IMR-90 (cell line): ENCODE results near the gene TNS3. TPM values are rescaled to one million over a fixed set of nuclear protein-coding genes. Genes with fewer than 3 reads are reported as not detected.

ENCODE experiments used
- ATAC-seq: fragments of 200-7000 bp; cut with Tn5 transposase; 2 replicates; pipeline ENCODE4 v1.9.1; 2020; ENCODE audit warnings: low read depth, mild to moderate bottlenecking, moderate library complexity
- BruUV-seq: library from RNA; stranded (reverse); fragments of 400-500 nt; replicated peaks from 2 replicates; lab custom pipeline; 2021; lab: Mats Ljungman, UMichigan
- CTCF ChIA-PET: fragments of 300-600 bp; formaldehyde crosslinking; extraction: SDS; loops from one replicate; lab custom pipeline; 2021; ENCODE audit warnings: antibody characterized with exemption; lab: Yijun Ruan, JAX
- POLR2A ChIA-PET: fragments of 300-600 bp; sonication (Branson Sonifier 250); formaldehyde crosslinking; loops from one replicate; lab custom pipeline; 2022; ENCODE audit warnings: antibody characterized with exemption; ENCODE audit not compliant: unreplicated experiment; lab: Charles Lee
- DNase-seq: peaks from one replicate; pipeline ENCODE4 v3.0.0; 2013
- H2AFZ ChIP-seq: replicated peaks from 2 replicates; pipeline ENCODE3; 2013; ENCODE audit warnings: low read length, mild to moderate bottlenecking; ENCODE audit not compliant: poor library complexity
- H2AK5ac ChIP-seq: 2 replicates; pipeline ENCODE4 v1.6.1; 2013; ENCODE audit warnings: low read depth, low read length, inconsistent platforms
- H2AK9ac ChIP-seq: replicated peaks from 2 replicates; pipeline ENCODE3; 2013; ENCODE audit warnings: mild to moderate bottlenecking, low read depth, low read length, moderate library complexity; ENCODE audit not compliant: poor library complexity
- H2BK120ac ChIP-seq: 2 replicates; pipeline ENCODE4 v1.6.1; 2013; ENCODE audit warnings: low read depth, low read length, inconsistent platforms
- H2BK15ac ChIP-seq: 3 replicates; pipeline ENCODE4 v1.6.1; 2013; ENCODE audit warnings: low read depth, low read length, inconsistent platforms
- H2BK20ac ChIP-seq: 2 replicates; pipeline ENCODE4 v1.6.1; 2013; ENCODE audit warnings: low read depth, mild to moderate bottlenecking, inconsistent platforms, low read length, moderate library complexity
- H2BK5ac ChIP-seq: 2 replicates; pipeline ENCODE4 v1.6.1; 2013; ENCODE audit warnings: mild to moderate bottlenecking, low read depth, low read length, inconsistent platforms; ENCODE audit not compliant: poor library complexity, severe bottlenecking
- H3K14ac ChIP-seq: replicated peaks from 2 replicates; pipeline ENCODE4 v1.6.1; 2013; ENCODE audit warnings: low read depth, low read length, inconsistent platforms
- H3K18ac ChIP-seq: 2 replicates; pipeline ENCODE4 v1.6.1; 2013; ENCODE audit warnings: low read depth, low read length, control low read depth
- H3K23ac ChIP-seq: 2 replicates; pipeline ENCODE4 v1.6.1; 2013; ENCODE audit warnings: low read depth, low read length, inconsistent platforms
- H3K27ac ChIP-seq: 2 replicates; pipeline ENCODE4 v1.5.1; 2013; ENCODE audit warnings: mild to moderate bottlenecking, control low read depth, low read length; ENCODE audit not compliant: insufficient read depth
- H3K27me3 ChIP-seq: 2 replicates; pipeline ENCODE4 v1.6.1; 2013; ENCODE audit warnings: low read length; ENCODE audit not compliant: control insufficient read depth, insufficient read depth
- H3K36me3 ChIP-seq: 2 replicates; pipeline ENCODE4 v1.6.1; 2013; ENCODE audit warnings: low read length, mixed read lengths; ENCODE audit not compliant: control insufficient read depth, insufficient read depth
- H3K4ac ChIP-seq: 2 replicates; pipeline ENCODE4 v1.6.1; 2013; ENCODE audit warnings: low read depth, low read length, inconsistent platforms
- H3K4me1 ChIP-seq: 2 replicates; pipeline ENCODE4 v1.6.1; 2013; ENCODE audit warnings: low read length, mixed read lengths; ENCODE audit not compliant: control insufficient read depth, insufficient read depth
- H3K4me2 ChIP-seq: 2 replicates; pipeline ENCODE4 v1.6.1; 2013; ENCODE audit warnings: low read depth, mild to moderate bottlenecking, control low read depth, low read length, moderate library complexity
- H3K4me3 ChIP-seq: 2 replicates; pipeline ENCODE4 v1.5.1; 2013; ENCODE audit warnings: low read depth, mild to moderate bottlenecking, control low read depth, low read length, moderate library complexity; ENCODE audit not compliant: insufficient read depth
- H3K56ac ChIP-seq: 2 replicates; pipeline ENCODE4 v1.6.1; 2013; ENCODE audit warnings: low read length, inconsistent platforms; ENCODE audit not compliant: insufficient read depth; ENCODE audit errors: extremely low read depth
- H3K79me1 ChIP-seq, 2 experiments: 2 replicates each; pipeline ENCODE4 v1.6.1; 2013; ENCODE audit warnings: low read length in 2 of 2, inconsistent platforms in 1 of 2, low read depth in 1 of 2
- H3K9ac ChIP-seq: 2 replicates; pipeline ENCODE4 v1.6.1; 2013; ENCODE audit warnings: low read depth, low read length, control low read depth
- H3K9me1 ChIP-seq: 2 replicates; pipeline ENCODE4 v1.6.1; 2013; ENCODE audit warnings: low read length, inconsistent platforms; ENCODE audit not compliant: insufficient read depth
- H3K9me3 ChIP-seq: 2 replicates; pipeline ENCODE4 v1.6.1; 2013; ENCODE audit warnings: low read length; ENCODE audit not compliant: control insufficient read depth, insufficient read depth
- H4K20me1 ChIP-seq: 2 replicates; pipeline ENCODE4 v1.6.1; 2013; ENCODE audit warnings: low read length, inconsistent platforms; ENCODE audit not compliant: insufficient read depth
- H4K5ac ChIP-seq: 2 replicates; pipeline ENCODE4 v1.6.1; 2013; ENCODE audit warnings: mild to moderate bottlenecking, low read depth, low read length, control low read depth
- H4K8ac ChIP-seq, 2 experiments: 2 replicates each; pipeline ENCODE4 v1.6.1; 2013; ENCODE audit warnings: low read depth in 2 of 2, low read length in 2 of 2, control low read depth in 1 of 2, inconsistent platforms in 1 of 2
- H4K91ac ChIP-seq: 2 replicates; pipeline ENCODE4 v1.6.1; 2013; ENCODE audit warnings: low read depth, low read length, inconsistent platforms; ENCODE audit not compliant: insufficient read depth
- BHLHE40 ChIP-seq: fragments of 150-350 bp; IDR thresholded peaks from 2 replicates; pipeline ENCODE4 v1.6.1; 2016; ENCODE audit warnings: mild to moderate bottlenecking, low read depth, low read length
- CEBPB ChIP-seq: IDR thresholded peaks from 2 replicates; pipeline ENCODE4 v1.6.1; 2012; ENCODE audit warnings: low read depth, low read length, improper control_type of control experiment
- CHD1 ChIP-seq: IDR thresholded peaks from 2 replicates; pipeline ENCODE4 v1.6.1; 2012; ENCODE audit warnings: low read depth, low read length, improper control_type of control experiment
- FOS ChIP-seq: fragments of 150-350 bp; IDR thresholded peaks from 2 replicates; pipeline ENCODE4 v1.6.1; 2016; ENCODE audit warnings: low read depth, low read length
- MAFK ChIP-seq: IDR thresholded peaks from 2 replicates; pipeline ENCODE4 v1.6.1; 2012; ENCODE audit warnings: low read depth, low read length, improper control_type of control experiment
- MAZ ChIP-seq: IDR thresholded peaks from 2 replicates; pipeline ENCODE4 v1.6.1; 2012; ENCODE audit warnings: low read depth, mild to moderate bottlenecking, low read length, improper control_type of control experiment, moderate library complexity, borderline replicate concordance
- MXI1 ChIP-seq: IDR thresholded peaks from 2 replicates; pipeline ENCODE4 v1.6.1; 2012; ENCODE audit warnings: low read depth, mild to moderate bottlenecking, low read length, moderate library complexity, borderline replicate concordance
- NFE2L2 ChIP-seq: fragments of 150-350 bp; IDR thresholded peaks from 2 replicates; pipeline ENCODE4 v1.6.1; 2016; ENCODE audit warnings: low read depth, mild to moderate bottlenecking, low read length
- POLR2A ChIP-seq: IDR thresholded peaks from 2 replicates; pipeline ENCODE4 v1.6.1; 2012; ENCODE audit warnings: mild to moderate bottlenecking, low read depth, low read length
- RAD21 ChIP-seq: IDR thresholded peaks from 2 replicates; pipeline ENCODE4 v1.6.1; 2012; ENCODE audit warnings: low read length, improper control_type of control experiment
- RCOR1 ChIP-seq: IDR thresholded peaks from 2 replicates; pipeline ENCODE4 v1.6.1; 2012; ENCODE audit warnings: mild to moderate bottlenecking, low read length, improper control_type of control experiment; ENCODE audit not compliant: insufficient replicate concordance
- RFX5 ChIP-seq: IDR thresholded peaks from 2 replicates; pipeline ENCODE4 v1.8.0; 2012; ENCODE audit warnings: low read depth, mild to moderate bottlenecking, low read length, moderate library complexity
- SMC3 ChIP-seq: fragments of 150-350 bp; IDR thresholded peaks from 2 replicates; pipeline ENCODE4 v1.6.1; 2016; ENCODE audit warnings: low read depth, mild to moderate bottlenecking, antibody characterized with exemption, low read length, moderate library complexity
- WGBS, 2 experiments: methylation state at CpG; one replicate each; pipeline versions ENCODE4 v1.1.5 to v1.1.7; 2013; ENCODE audit warnings: missing lambda C conversion rate in 2 of 2; ENCODE audit not compliant: insufficient read length in 1 of 2; ENCODE audit errors: extremely low coverage in 2 of 2; 5-methylcytosine and 5-hydroxymethylcytosine counted together
- dilution Hi-C: fragments of 300-500 bp; cut with HindIII; formaldehyde crosslinking; loops from one replicate; pipeline ENCODE4 v1.14.3; 2018; ENCODE audit warnings: low sequenced_read_pairs; ENCODE audit not compliant: unreplicated experiment
- in situ Hi-C: fragments of 300-500 bp; cut with MboI; formaldehyde crosslinking; loops from 3 replicates; pipeline ENCODE4 v1.14.3; 2019; ENCODE audit warnings: low sequenced_read_pairs, inconsistent platforms, mixed read lengths
- intact Hi-C: fragments of 100-400 bp; cut with micrococcal nuclease; formaldehyde crosslinking; loops from 2 replicates; pipeline ENCODE4 v1.10.0; 2022
- polyA plus RNA-seq, 3 experiments: library from polyadenylated mRNA; depleted of rRNA; stranded (reverse); fragments of >200 nt; gene quantifications; 2 replicates each; pipeline ENCODE4 v1.2.3, GENCODE V29; 2012; ENCODE audit warnings: low replicate concordance in 1 of 3
- total RNA-seq: library from RNA; depleted of rRNA; stranded (reverse); fragments of >200 nt; gene quantifications from 2 replicates; pipeline ENCODE4 v1.2.3, GENCODE V29; 2012
- TF ChIP-seq, protein P1 (sequence below): fragments of 150-350 bp; IDR thresholded peaks from 2 replicates; pipeline ENCODE4 v1.6.1; 2016; ENCODE audit warnings: low read depth, mild to moderate bottlenecking, low read length, moderate library complexity, borderline replicate concordance
- TF ChIP-seq, protein P2 (sequence below): fragments of 150-350 bp; IDR thresholded peaks from 2 replicates; pipeline ENCODE4 v1.6.1; 2017; ENCODE audit warnings: mild to moderate bottlenecking, antibody characterized with exemption, low read length, low read depth

Gene TNS3
- total and polyA plus RNA-seq, 2 of the 4 experiments (the other 2 are of a cell fraction) = 64.3 to 79.2 TPM

DNA sequence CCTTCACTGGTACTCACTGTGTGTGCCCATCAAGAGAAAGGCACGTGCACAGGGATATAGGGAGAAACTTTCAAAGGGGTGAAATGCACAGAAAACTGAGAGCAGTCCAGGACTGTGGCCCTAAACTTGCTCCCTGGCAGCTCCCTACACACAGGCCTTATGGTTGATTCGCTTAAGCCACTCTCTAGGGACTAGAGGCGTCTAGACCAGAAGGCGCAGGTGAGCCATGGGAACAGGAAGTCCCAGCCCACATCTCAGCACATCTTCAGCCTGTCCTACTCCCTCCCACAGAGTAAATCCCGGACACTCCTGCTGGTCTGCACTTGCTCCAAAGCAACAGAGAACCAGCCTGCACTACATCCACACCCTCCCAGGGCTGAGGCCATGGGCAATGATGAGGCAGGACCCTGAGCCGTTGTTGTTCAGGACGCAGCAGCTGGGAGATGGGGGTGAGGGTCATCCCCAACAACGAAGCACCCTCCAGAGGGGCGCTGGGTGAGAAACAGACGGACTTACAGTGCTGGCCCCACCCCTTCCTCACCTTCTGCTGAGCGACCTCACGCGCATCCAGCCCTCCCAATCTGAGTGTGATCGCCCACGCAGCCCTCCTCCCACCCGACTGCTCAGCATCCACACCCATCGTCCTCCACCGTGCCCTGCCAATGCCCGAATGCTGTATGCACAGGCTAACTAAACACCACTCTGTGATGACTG lies 109.3 kb downstream of the TNS3 start:
- H2BK120ac ChIP-seq = no peak overlapping the region
- H2BK20ac ChIP-seq = no peak overlapping the region
- H4K5ac ChIP-seq = no peak overlapping the region
- H4K20me1 ChIP-seq = peaks cover 67% of the 10 kb centered on the region
- dilution Hi-C loops (no loop called here), intact Hi-C loops (no loop called here), in situ Hi-C loops (no loop called here)
- no TSS peak for BruUV-seq
- H4K8ac ChIP-seq = no peak overlapping the region
- H3K9me1 ChIP-seq = peaks cover 37% of the 10 kb centered on the region
- H3K27me3 ChIP-seq = no peaks in the 10 kb centered on the region
- no peak overlapping the region for H3K14ac ChIP-seq
- no peak overlapping the region for H3K4me2 ChIP-seq
- H2BK5ac ChIP-seq = no peak overlapping the region
- ChIA-PET POLR2A (no interaction called here), CTCF (no interaction called here)
- H4K91ac ChIP-seq = no peak overlapping the region
- DNase-seq = no peak
- H3K4ac ChIP-seq = no peak overlapping the region
- no peak overlapping the region for H3K4me3 ChIP-seq
- no peak overlapping the region for H2AK9ac ChIP-seq
- H3K18ac ChIP-seq = no peak overlapping the region
- WGBS, 2 experiments = 87% methylated on average over 3 of the region's 19 CpGs; no CpG with 5 or more reads in 1 of the 2 experiments
- no peak overlapping the region for H3K56ac ChIP-seq
- H3K36me3 ChIP-seq = peaks cover 16% of the 10 kb centered on the region
- TF ChIP-seq, protein P1, sequence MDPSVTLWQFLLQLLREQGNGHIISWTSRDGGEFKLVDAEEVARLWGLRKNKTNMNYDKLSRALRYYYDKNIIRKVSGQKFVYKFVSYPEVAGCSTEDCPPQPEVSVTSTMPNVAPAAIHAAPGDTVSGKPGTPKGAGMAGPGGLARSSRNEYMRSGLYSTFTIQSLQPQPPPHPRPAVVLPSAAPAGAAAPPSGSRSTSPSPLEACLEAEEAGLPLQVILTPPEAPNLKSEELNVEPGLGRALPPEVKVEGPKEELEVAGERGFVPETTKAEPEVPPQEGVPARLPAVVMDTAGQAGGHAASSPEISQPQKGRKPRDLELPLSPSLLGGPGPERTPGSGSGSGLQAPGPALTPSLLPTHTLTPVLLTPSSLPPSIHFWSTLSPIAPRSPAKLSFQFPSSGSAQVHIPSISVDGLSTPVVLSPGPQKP = no peak
- TF ChIP-seq POLR2A (no peak), RCOR1 (no peak), MAFK (no peak), FOS (no peak), RFX5 (no peak), BHLHE40 (no peak), SMC3 (no peak), NFE2L2 (no peak), MXI1 (no peak), CEBPB (no peak), CHD1 (no peak), RAD21 (no peak), MAZ (no peak)
- TF ChIP-seq, protein P2, sequence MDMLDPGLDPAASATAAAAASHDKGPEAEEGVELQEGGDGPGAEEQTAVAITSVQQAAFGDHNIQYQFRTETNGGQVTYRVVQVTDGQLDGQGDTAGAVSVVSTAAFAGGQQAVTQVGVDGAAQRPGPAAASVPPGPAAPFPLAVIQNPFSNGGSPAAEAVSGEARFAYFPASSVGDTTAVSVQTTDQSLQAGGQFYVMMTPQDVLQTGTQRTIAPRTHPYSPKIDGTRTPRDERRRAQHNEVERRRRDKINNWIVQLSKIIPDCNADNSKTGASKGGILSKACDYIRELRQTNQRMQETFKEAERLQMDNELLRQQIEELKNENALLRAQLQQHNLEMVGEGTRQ = no peak
- H3K9ac ChIP-seq = no peak overlapping the region
- peak overlapping the region; percentile 0 for H2AK5ac ChIP-seq
- no peak for ATAC-seq
- H3K9me3 ChIP-seq = no peaks in the 10 kb centered on the region
- no peak overlapping the region for H2AFZ ChIP-seq
- H3K4me1 ChIP-seq = peaks cover 18% of the 10 kb centered on the region
- no peak overlapping the region for H3K27ac ChIP-seq
- no peak overlapping the region for H2BK15ac ChIP-seq
- peaks cover 38 to 88% of the 10 kb centered on the region in 2 experiments for H3K79me1 ChIP-seq
- H3K23ac ChIP-seq = no peak overlapping the region
